Kidney (tissue), 14 donors: Measurements from ENCODE around the gene MORF4L2. TPM values are rescaled to one million over a fixed set of nuclear protein-coding genes. Genes with fewer than 3 reads are reported as not detected.

ENCODE experiments used
- DNase-seq, 5 donors: peaks; one replicate each; pipeline ENCODE4 v3.0.0-alpha.2; 2013 to 2020
- FAIRE-seq: peaks from 2 replicates; lab custom pipeline; 2012; peaks lifted over from hg19 to GRCh38; lab: Jason Lieb, UNC
- H3K27ac ChIP-seq, 2 donors: one replicate each; pipeline ENCODE4 v1.7.0; 2013; ENCODE audit warnings: low read depth in 2 of 2, low read length in 2 of 2, inconsistent platforms in 1 of 2
- H3K27me3 ChIP-seq: one replicate; pipeline ENCODE4 v1.7.1; 2013; ENCODE audit warnings: low read length, inconsistent platforms; ENCODE audit not compliant: control insufficient read depth, insufficient read depth
- H3K36me3 ChIP-seq, 3 donors: one replicate each; pipeline versions ENCODE4 v1.7.0 to v1.7.1; 2013; ENCODE audit warnings: low read length in 3 of 3, control low read depth in 1 of 3, inconsistent platforms in 1 of 3; ENCODE audit not compliant: insufficient read depth in 3 of 3, control insufficient read depth in 2 of 3
- H3K4me1 ChIP-seq, 3 donors: one replicate each; pipeline versions ENCODE4 v1.7.0 to v1.7.1; 2013; ENCODE audit warnings: low read length in 3 of 3, inconsistent platforms in 1 of 3, low read depth in 1 of 3; ENCODE audit not compliant: control insufficient read depth in 2 of 3, insufficient read depth in 2 of 3
- H3K4me3 ChIP-seq, 3 donors: one replicate each; pipeline versions ENCODE4 v1.7.0 to v1.8.1; 2013; ENCODE audit warnings: low read length in 3 of 3, control low read depth in 1 of 3, inconsistent platforms in 1 of 3
- H3K9ac ChIP-seq, 3 donors: one replicate each; pipeline versions ENCODE4 v1.7.0 to v1.7.1; 2013; ENCODE audit warnings: low read length in 3 of 3, control low read depth in 1 of 3, inconsistent platforms in 1 of 3
- H3K9me3 ChIP-seq, 3 donors: one replicate each; pipeline versions ENCODE4 v1.7.0 to v1.7.1; 2013; ENCODE audit warnings: low read length in 3 of 3, control low read depth in 1 of 3, inconsistent platforms in 1 of 3; ENCODE audit not compliant: control insufficient read depth in 2 of 3, insufficient read depth in 1 of 3
- CTCF ChIP-seq: IDR thresholded peaks from 3 replicates; pipeline ENCODE4 v1.5.1; 2012; ENCODE audit warnings: mild to moderate bottlenecking, moderate library complexity, borderline replicate concordance; ENCODE audit not compliant: insufficient read depth; ENCODE audit errors: extremely low read depth
- intact Hi-C: fragments of 100-400 bp; cut with DNase I; formaldehyde crosslinking; loops from one replicate; pipeline ENCODE4 v1.11.1; 2022
- polyA plus RNA-seq: library from polyadenylated mRNA; stranded (reverse); fragments of 350-450 nt; fragmentation: Illumina TruSeq; extraction: RNeasy Lipid Tissue Mini Kit (QIAGEN cat#74804); gene quantifications from one replicate; pipeline ENCODE4 v1.2.3, GENCODE V29; 2014; ENCODE audit warnings: low read depth, low replicate concordance; ENCODE audit not compliant: insufficient read depth
- total RNA-seq: library from RNA; stranded (reverse); fragmentation: NEBNext Ultra II Directional; extraction: Animal tissue kit (Norgen Biotek cat#: 25700); gene quantifications from one replicate; pipeline ENCODE4 v1.2.1, GENCODE V29; 2021
- donor health status: control.
- donor health status: control.
- donor health status: control.
- donor health status: control.
- donor health status: control.
- donor health status: DM: yes; HTN: yes; CAD: no.
- donor health status: Normal renal cell carcinoma (clear cell type).

The MORF4L2 gene
- total and polyA plus RNA-seq, 2 donors from 2014 or later, result 146 to 250 TPM

GRCh38 chrX:103635436-103635835, 51.1 kb downstream of the MORF4L2 start:
- TF ChIP-seq CTCF, result no peak
- no peak overlapping the region for H3K9ac ChIP-seq
- H3K27me3 ChIP-seq, result no peaks in the 10 kb centered on the region
- no peaks in the 10 kb centered on the region for H3K36me3 ChIP-seq
- DNase-seq (no peak), FAIRE-seq (no peak)
- H3K27ac ChIP-seq, result no peak overlapping the region
- no peaks in the 10 kb centered on the region for H3K9me3 ChIP-seq
- H3K4me3 ChIP-seq, result no peak overlapping the region
- H3K4me1 ChIP-seq, result no peaks in the 10 kb centered on the region
- intact Hi-C loops, result no loop called here

GRCh38 chrX:103631145-103631544, 55.4 kb downstream of the MORF4L2 start:
- no peak overlapping the region for H3K9ac ChIP-seq
- no peaks in the 10 kb centered on the region for H3K36me3 ChIP-seq
- DNase-seq, result no peak
- no peak for FAIRE-seq
- TF ChIP-seq CTCF, result no peak
- no peaks in the 10 kb centered on the region for H3K9me3 ChIP-seq
- H3K27me3 ChIP-seq, result no peaks in the 10 kb centered on the region
- peaks cover 0 to 3% (median 0%) of the 10 kb centered on the region in 3 donors for H3K4me1 ChIP-seq
- no peak overlapping the region for H3K27ac ChIP-seq
- intact Hi-C loops, result no loop called here
- no peak overlapping the region for H3K4me3 ChIP-seq

- DNase-seq (no peak), FAIRE-seq (no peak)
- intact Hi-C loops, result no loop called here
- H3K4me3 ChIP-seq, result peak overlapping the region; percentile 84 to 92 (median 86)
- no peaks in the 10 kb centered on the region for H3K27me3 ChIP-seq
- H3K27ac ChIP-seq, result peak overlapping the region; percentile 83 to 93
- H3K4me1 ChIP-seq, result peaks cover 0 to 3% (median 0%) of the 10 kb centered on the region in 3 donors
- TF ChIP-seq CTCF, result no peak
- H3K36me3 ChIP-seq, result no peaks in the 10 kb centered on the region
- peak overlapping the region; percentile 1 to 89 (median 82) for H3K9ac ChIP-seq
- no peaks in the 10 kb centered on the region for H3K9me3 ChIP-seq
Measured at GRCh38 chrX:103630171-103630511, 56.4 kb downstream of the MORF4L2 start.
